Small intestine (tissue), 4 donors: ENCODE results near the gene INO80C. TPM values are rescaled to one million over a fixed set of nuclear protein-coding genes. Genes with fewer than 3 reads are reported as not detected.

Experiments used
- polyA plus RNA-seq, 4 donors: library from polyadenylated mRNA; stranded (reverse) in 3 of 4; unstranded in 1 of 4; fragments of 200-250 nt in 3 of 4; fragments of 120-200 nt in 1 of 4; gene quantifications; one replicate each; pipeline versions ENCODE4 v1.2.1 to v1.2.3, GENCODE V29; 2013
- donor health status: healthy with polysubstance abuse.
- donor health status: Bipolar disorder and iron deficiency.
- donor health status: healthy.

Gene INO80C
- polyA plus RNA-seq, 4 donors = 33.1 to 37.0 (median 35.6) TPM

Other genes with a start within 250 kb of the INO80C start
- gene ZSCAN30, start 207.7 kb downstream of the INO80C start, polyA plus RNA-seq = 10 to 100 TPM in 2 of 4 donors, 1 to 10 TPM in 2; 4.8 to 38.3 (median 9.7) TPM
- 10 to 100 TPM; 13.5 to 47.8 (median 14.3) TPM for gene ZNF24, start 153.5 kb downstream of the INO80C start, polyA plus RNA-seq
- gene ZNF396, start 120.6 kb downstream of the INO80C start, polyA plus RNA-seq = 1 to 10 TPM; 1.1 to 2.8 (median 2.3) TPM
- 100 to 1,000 TPM in 1 of 4 donors, 10 to 100 TPM in 3; 18.4 to 178 (median 36.3) TPM for gene GALNT1, start 83.8 kb upstream of the INO80C start, polyA plus RNA-seq